Ectodermal cell (in vitro differentiated cells): Measurements from ENCODE around the gene ARNT2. TPM values are rescaled to one million over a fixed set of nuclear protein-coding genes. Genes with fewer than 3 reads are reported as not detected.

ENCODE experiments used
- H3K27ac ChIP-seq: 2 replicates; pipeline ENCODE4 v1.7.0; 2013; ENCODE audit warnings: mild to moderate bottlenecking, low read depth, low read length; ENCODE audit not compliant: insufficient read depth, poor library complexity, severe bottlenecking
- H3K27me3 ChIP-seq: 2 replicates; pipeline ENCODE4 v1.7.0; 2013; ENCODE audit warnings: mild to moderate bottlenecking, low read length; ENCODE audit not compliant: insufficient read depth, control insufficient read depth, poor library complexity, severe bottlenecking
- H3K36me3 ChIP-seq: one replicate; pipeline ENCODE4 v1.7.0; 2013; ENCODE audit warnings: low read length; ENCODE audit not compliant: control insufficient read depth, insufficient read depth
- H3K4me1 ChIP-seq: one replicate; pipeline ENCODE4 v1.7.0; 2013; ENCODE audit warnings: low read length; ENCODE audit not compliant: control insufficient read depth, insufficient read depth
- H3K4me3 ChIP-seq: 2 replicates; pipeline ENCODE4 v1.7.0; 2013; ENCODE audit warnings: low read depth, low read length, control low read depth; ENCODE audit not compliant: insufficient read depth
- H3K9me3 ChIP-seq: 2 replicates; pipeline ENCODE4 v1.7.0; 2013; ENCODE audit warnings: mild to moderate bottlenecking, low read length, moderate library complexity; ENCODE audit not compliant: control insufficient read depth
- WGBS, 2 experiments: methylation state at CpG; one replicate each; pipeline ENCODE4 v1.1.7; 2013; ENCODE audit warnings: missing lambda C conversion rate in 2 of 2; 5-methylcytosine and 5-hydroxymethylcytosine counted together
- polyA plus RNA-seq, 4 experiments: library from polyadenylated mRNA; stranded (reverse); fragments of 50-300 nt; gene quantifications; one replicate each; pipeline ENCODE4 v1.2.3, GENCODE V29; 2013

ARNT2 gene
- polyA plus RNA-seq (2013, experiment 1 of 4) = 28.2 TPM
- 33.6 TPM for polyA plus RNA-seq (2013, experiment 2 of 4)
- 20.9 TPM for polyA plus RNA-seq (2013, experiment 3 of 4)
- polyA plus RNA-seq (2013, experiment 4 of 4) = 23.3 TPM

DNA sequence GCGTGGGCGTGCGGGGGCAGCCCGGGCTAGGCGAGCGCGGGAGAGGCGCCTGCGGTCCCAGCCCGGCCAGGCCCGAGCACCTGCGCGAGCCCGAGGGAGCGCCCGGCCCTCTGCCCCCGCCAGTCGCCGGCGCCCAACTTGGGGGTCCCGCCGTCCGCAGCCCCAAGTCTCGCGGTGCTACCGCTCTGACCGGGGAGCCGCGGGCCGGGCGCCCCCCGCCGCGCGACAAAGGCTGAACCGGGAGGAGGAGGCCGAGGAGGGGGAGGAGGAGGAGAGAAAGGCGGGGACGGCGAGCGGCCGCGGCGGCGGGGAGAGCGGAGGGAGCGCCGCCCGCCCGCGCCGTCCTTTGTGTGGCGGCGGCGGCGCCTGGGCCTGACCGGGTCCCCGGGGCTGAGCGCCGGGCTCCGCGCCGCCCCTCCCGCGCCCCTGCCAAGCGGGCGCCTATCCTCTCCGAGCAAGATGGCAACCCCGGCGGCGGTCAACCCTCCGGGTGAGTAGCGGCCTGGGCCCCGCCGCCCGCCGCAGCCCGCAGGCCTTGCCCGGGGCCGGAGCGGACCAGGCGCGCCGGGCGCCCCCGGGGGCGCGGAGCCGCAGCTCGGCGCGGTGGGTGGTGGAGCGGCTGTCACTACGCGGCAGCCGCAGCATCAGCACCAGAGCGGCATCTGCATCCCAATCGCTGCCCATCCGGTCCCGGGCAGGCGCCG is at the start of gene ARNT2:
Gene ARNT2 (plus strand): TSS at position 326 of the 704 bp plus-strand sequence. CDS start 134 bp downstream, at position 460.
- peaks cover 13% of the 10 kb centered on the region for H3K27me3 ChIP-seq
- H3K4me1 ChIP-seq = peaks cover 12% of the 10 kb centered on the region
- H3K36me3 ChIP-seq = no peaks in the 10 kb centered on the region
- H3K9me3 ChIP-seq = no peaks in the 10 kb centered on the region
- H3K4me3 ChIP-seq = peak within 1 kb of the TSS; percentile 64
- 0% methylated on average over 102 of the region's 102 CpGs for WGBS, 2 experiments
- peak within 1 kb of the TSS; percentile 75 for H3K27ac ChIP-seq

DNA sequence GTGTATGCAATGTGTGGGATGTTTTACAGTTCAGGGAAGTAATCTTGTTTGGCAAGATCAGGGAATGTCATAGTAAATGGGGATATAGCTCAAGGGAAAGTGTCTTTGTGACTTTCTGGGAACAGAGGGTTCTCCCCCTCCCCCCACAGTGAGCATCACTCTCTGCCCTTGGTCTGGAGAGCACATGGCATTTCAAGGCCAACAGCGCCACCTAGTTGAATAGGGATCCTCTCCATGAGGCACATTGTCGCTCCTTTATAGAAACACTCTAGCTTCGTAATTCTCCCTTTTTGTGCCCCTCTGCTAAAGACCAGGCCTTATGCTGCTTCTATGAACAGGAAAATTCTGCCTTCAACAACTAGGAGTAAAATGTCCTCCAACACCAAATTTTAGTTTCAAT is 37.1 kb upstream of the ARNT2 start:
- Histone ChIP-seq H3K36me3 (no peaks in the 10 kb centered on the region), H3K27ac (no peak overlapping the region), H3K9me3 (peaks cover 6% of the 10 kb centered on the region), H3K27me3 (no peaks in the 10 kb centered on the region), H3K4me3 (no peak overlapping the region), H3K4me1 (no peaks in the 10 kb centered on the region)
- 83 to 91% methylated on average over 3 of the region's 3 CpGs for WGBS, 2 experiments

DNA sequence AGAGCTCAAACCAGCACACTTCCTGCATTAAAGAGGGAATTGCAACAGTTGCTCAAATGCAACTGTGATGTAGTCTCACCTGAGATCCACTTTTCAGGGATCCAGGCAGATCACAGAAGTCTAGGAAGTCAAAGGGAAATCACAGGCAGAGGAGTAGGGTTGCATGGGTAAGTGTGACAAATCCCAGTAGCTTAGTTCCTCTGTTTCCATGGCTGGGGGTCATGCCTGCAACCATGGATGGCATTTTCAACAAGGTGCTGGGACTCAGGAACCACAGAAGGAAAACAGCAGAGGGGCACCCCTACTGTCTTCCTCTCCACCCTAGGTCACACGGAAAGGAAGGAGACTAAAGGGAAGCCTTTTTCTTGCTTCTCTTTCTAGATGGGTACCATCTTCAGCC is 36.5 kb upstream of the ARNT2 start:
- no peaks in the 10 kb centered on the region for H3K36me3 ChIP-seq
- no peak overlapping the region for H3K27ac ChIP-seq
- peaks cover 6% of the 10 kb centered on the region for H3K9me3 ChIP-seq
- whole genome bisulfite sequencing, 2 experiments = 76 to 87% methylated on average over 1 of the region's 1 CpG
- H3K27me3 ChIP-seq = no peaks in the 10 kb centered on the region
- H3K4me3 ChIP-seq = no peak overlapping the region
- H3K4me1 ChIP-seq = no peaks in the 10 kb centered on the region

GRCh38 chr15:80371924-80372323 is 32.3 kb upstream of the ARNT2 start:
- Histone ChIP-seq H3K27me3 (no peaks in the 10 kb centered on the region), H3K9me3 (peaks cover 6% of the 10 kb centered on the region), H3K36me3 (no peaks in the 10 kb centered on the region), H3K4me1 (no peaks in the 10 kb centered on the region), H3K27ac (no peak overlapping the region), H3K4me3 (no peak overlapping the region)
- 96 to 98% methylated on average over 2 of the region's 2 CpGs for WGBS, 2 experiments

DNA sequence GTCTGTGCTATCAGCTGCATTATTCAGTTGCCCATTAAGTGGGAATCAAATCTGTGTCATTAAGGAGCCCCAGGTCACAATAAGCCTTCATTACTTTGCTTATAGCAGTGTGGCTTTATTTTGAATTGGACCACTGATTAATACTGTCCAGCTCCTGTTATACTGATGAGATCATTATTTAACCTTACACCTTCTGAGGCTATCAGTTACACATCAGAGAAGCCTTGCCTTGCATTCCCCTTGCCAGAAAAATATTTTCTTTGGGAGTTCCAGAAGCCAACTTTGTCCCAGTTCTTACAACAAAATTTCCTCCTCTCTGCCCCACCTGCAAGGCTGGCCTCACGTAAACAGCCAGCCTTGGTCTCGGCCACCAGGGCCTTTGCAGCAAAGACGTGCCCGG is 29.7 kb upstream of the ARNT2 start:
- no peaks in the 10 kb centered on the region for H3K36me3 ChIP-seq
- no peak overlapping the region for H3K27ac ChIP-seq
- no peaks in the 10 kb centered on the region for H3K27me3 ChIP-seq
- no peaks in the 10 kb centered on the region for H3K9me3 ChIP-seq
- WGBS, 2 experiments = 74 to 81% methylated on average over 4 of the region's 4 CpGs
- H3K4me3 ChIP-seq = no peak overlapping the region
- no peaks in the 10 kb centered on the region for H3K4me1 ChIP-seq

- 90 to 94% methylated on average over 4 of the region's 4 CpGs for WGBS, 2 experiments
- H3K27me3 ChIP-seq = no peaks in the 10 kb centered on the region
- H3K9me3 ChIP-seq = no peaks in the 10 kb centered on the region
- no peaks in the 10 kb centered on the region for H3K4me1 ChIP-seq
- H3K4me3 ChIP-seq = no peak overlapping the region
- no peaks in the 10 kb centered on the region for H3K36me3 ChIP-seq
- no peak overlapping the region for H3K27ac ChIP-seq
Measured at GRCh38 chr15:80375968-80376891, 28.0 kb upstream of the ARNT2 start.

- WGBS, 2 experiments = 92% methylated on average over 4 of the region's 4 CpGs
- Histone ChIP-seq H3K4me1 (no peaks in the 10 kb centered on the region), H3K27me3 (no peaks in the 10 kb centered on the region), H3K36me3 (no peaks in the 10 kb centered on the region), H3K27ac (no peak overlapping the region), H3K4me3 (no peak overlapping the region), H3K9me3 (no peaks in the 10 kb centered on the region)
Measured at GRCh38 chr15:80379693-80380092, 24.5 kb upstream of the ARNT2 start.

GRCh38 chr15:80380154-80380553 is 24.0 kb upstream of the ARNT2 start:
- Histone ChIP-seq H3K9me3 (no peaks in the 10 kb centered on the region), H3K36me3 (no peaks in the 10 kb centered on the region), H3K27ac (no peak overlapping the region), H3K4me3 (no peak overlapping the region), H3K4me1 (no peaks in the 10 kb centered on the region), H3K27me3 (no peaks in the 10 kb centered on the region)
- 93 to 96% methylated on average over 3 of the region's 3 CpGs for WGBS, 2 experiments

DNA sequence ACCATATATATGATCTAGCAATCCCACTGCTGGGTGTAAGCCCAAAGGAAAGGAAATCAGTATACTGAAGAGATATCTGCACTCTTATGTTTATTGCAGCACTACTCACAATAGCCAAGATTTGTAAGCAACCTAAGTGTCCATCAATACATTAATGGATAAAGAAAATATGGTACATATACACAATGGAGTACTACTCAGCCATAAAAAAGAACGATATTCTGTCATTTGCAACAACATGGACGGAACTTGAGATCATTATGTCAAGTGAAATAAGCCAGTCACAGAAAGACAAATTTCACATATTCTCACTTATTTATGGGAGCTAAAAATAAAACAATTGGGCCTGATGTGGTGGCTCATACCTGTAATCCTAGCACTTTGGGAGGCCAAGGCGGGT is 21.9 kb upstream of the ARNT2 start:
- WGBS, 2 experiments = 85 to 98% methylated on average over 3 of the region's 3 CpGs
- no peak overlapping the region for H3K4me3 ChIP-seq
- H3K9me3 ChIP-seq = no peaks in the 10 kb centered on the region
- no peaks in the 10 kb centered on the region for H3K4me1 ChIP-seq
- no peak overlapping the region for H3K27ac ChIP-seq
- H3K36me3 ChIP-seq = no peaks in the 10 kb centered on the region
- H3K27me3 ChIP-seq = no peaks in the 10 kb centered on the region

GRCh38 chr15:80384432-80384831 is 19.8 kb upstream of the ARNT2 start:
- Histone ChIP-seq H3K9me3 (no peaks in the 10 kb centered on the region), H3K4me3 (no peak overlapping the region), H3K36me3 (no peaks in the 10 kb centered on the region), H3K4me1 (no peaks in the 10 kb centered on the region), H3K27me3 (no peaks in the 10 kb centered on the region), H3K27ac (no peak overlapping the region)
- WGBS, 2 experiments = 99 to 100% methylated on average over 2 to 3 of the region's 3 CpGs
